Activated CD8-positive, alpha-beta memory T cell treated with anti-CD3 and anti-CD28 coated beads for 36 hours (primary cell): ENCODE data around the gene SLC31A1. TPM values are rescaled to one million over a fixed set of nuclear protein-coding genes. Genes with fewer than 3 reads are reported as not detected.

ENCODE experiments used
- CTCF ChIA-PET: fragments of 350-600 bp; sonication (Branson Sonifier 250); formaldehyde crosslinking; loops from one replicate; lab custom pipeline; 2021; ENCODE audit warnings: antibody characterized with exemption; lab: Charles Lee
- POLR2A ChIA-PET: fragments of 350-600 bp; sonication (Branson Sonifier 250); formaldehyde crosslinking; loops from one replicate; lab custom pipeline; 2021; ENCODE audit warnings: antibody characterized with exemption; lab: Charles Lee
- total RNA-seq, 2 experiments: library from RNA; stranded (reverse); gene quantifications; one replicate each; pipeline ENCODE4 v1.2.3, GENCODE V29; 2021

SLC31A1 gene
- total RNA-seq = 10 to 100 TPM; 16.0 to 16.5 TPM

- POLR2A ChIA-PET = interaction anchor here (0.6 to 3.2 kb wide), 12 partner anchors 18 to 1190 kb away, joined by 3 to 18 read pairs (median 4); partner anchors contain the start of genes CDC26, PRPF4 and SLC31A2
- CTCF ChIA-PET = interaction anchor here (1.2 to 2.8 kb wide), 5 partner anchors 11 to 189 kb away, joined by 3 to 6 read pairs (median 4); partner anchors contain the start of genes C9orf43, CDC26, POLE3 and PRPF4
These were observed at the start of gene SLC31A1, which contains the start of gene FKBP15 for GRCh38 chr9:113221003-113221799. Gene SLC31A1, plus strand, starts transcription at chr9:113221544. Its CDS starts 34,605 bp downstream, at chr9:113256149. Gene FKBP15, minus strand, starts transcription at chr9:113221277. Its CDS starts 34 bp downstream, at chr9:113221243.

DNA sequence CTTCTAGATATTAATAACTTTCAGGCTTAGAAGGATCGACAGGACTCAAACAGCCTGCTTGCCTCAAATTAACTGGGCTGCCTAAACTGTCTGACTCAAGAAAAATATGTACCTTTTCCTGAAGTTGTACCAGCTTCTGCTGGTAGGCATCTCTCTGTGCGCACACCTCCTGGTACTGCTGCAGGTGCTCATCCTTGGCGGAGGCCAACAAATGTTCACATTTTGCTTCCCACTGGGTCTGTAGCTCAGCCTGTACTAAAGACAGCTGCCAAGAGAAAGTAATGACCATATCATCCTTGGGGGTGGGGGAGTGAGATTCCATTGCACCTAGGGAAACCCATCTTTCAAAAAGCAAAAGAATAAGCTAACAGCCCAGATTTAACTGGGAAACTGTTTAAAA is 48.0 kb upstream of the SLC31A1 start:
- ChIA-PET POLR2A (no interaction called here), CTCF (interaction anchor here (1.3 kb wide), 1 partner anchor 16 kb away, joined by 3 read pairs; no protein-coding TSS in a partner anchor)

GRCh38 chr9:113176803-113177202 is 44.5 kb upstream of the SLC31A1 start:
- ChIA-PET POLR2A (interaction anchor here (0.6 kb wide), 1 partner anchor 72 kb away, joined by 6 read pairs; no protein-coding TSS in a partner anchor), CTCF (no interaction called here)

GRCh38 chr9:113177251-113177650 is 44.1 kb upstream of the SLC31A1 start:
- POLR2A ChIA-PET = no interaction called here

DNA sequence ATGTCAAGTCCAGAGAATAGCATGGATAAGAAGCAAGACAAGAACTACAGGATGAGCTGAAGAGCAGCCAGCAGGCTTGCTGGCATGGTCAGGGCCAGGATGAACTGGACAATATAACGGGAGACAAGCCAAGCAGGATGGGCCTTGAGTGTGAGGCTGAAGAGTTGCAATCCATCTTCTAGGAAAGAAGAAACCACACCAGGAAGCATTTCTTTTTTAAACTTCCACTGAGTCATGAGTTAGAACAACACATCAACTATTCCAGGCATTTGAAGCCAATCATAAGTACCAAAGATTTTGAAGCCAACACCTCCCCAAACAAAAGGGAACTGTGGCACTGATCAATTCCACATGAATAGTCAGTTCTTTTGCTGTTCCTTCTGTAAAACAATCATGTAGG is 43.3 kb upstream of the SLC31A1 start:
- CTCF ChIA-PET = no interaction called here

More at GRCh38 chr9:113177251-113177650, 44.1 kb upstream of the SLC31A1 start:
- CTCF ChIA-PET = no interaction called here

GRCh38 chr9:113179839-113180238 is 41.5 kb upstream of the SLC31A1 start:
- POLR2A ChIA-PET = no interaction called here
- CTCF ChIA-PET = no interaction called here

More for the DNA sequence above, 43.3 kb upstream of the SLC31A1 start:
- POLR2A ChIA-PET = no interaction called here

- POLR2A ChIA-PET = no interaction called here
These were observed 40.2 kb upstream of the SLC31A1 start for GRCh38 chr9:113181165-113181564.

GRCh38 chr9:113183956-113184488 is 37.3 kb upstream of the SLC31A1 start:
- CTCF ChIA-PET = no interaction called here
- POLR2A ChIA-PET = no interaction called here

More at GRCh38 chr9:113181165-113181564, 40.2 kb upstream of the SLC31A1 start:
- CTCF ChIA-PET = no interaction called here

- ChIA-PET POLR2A (interaction anchor here (0.6 kb wide), 1 partner anchor 37 kb away, joined by 4 read pairs; the partner anchor contains the start of genes FKBP15 and SLC31A1), CTCF (no interaction called here)
These were observed 36.8 kb upstream of the SLC31A1 start for GRCh38 chr9:113184539-113184938.

- POLR2A ChIA-PET = no interaction called here
- CTCF ChIA-PET = no interaction called here
These were observed 36.1 kb upstream of the SLC31A1 start for GRCh38 chr9:113185271-113185670.

- ChIA-PET POLR2A (no interaction called here), CTCF (interaction anchor here (0.8 kb wide), 1 partner anchor 28 kb away, joined by 3 read pairs; no protein-coding TSS in a partner anchor)
These were observed 35.1 kb upstream of the SLC31A1 start for GRCh38 chr9:113186137-113186755.

GRCh38 chr9:113187929-113188595 is 33.3 kb upstream of the SLC31A1 start:
- ChIA-PET CTCF (no interaction called here), POLR2A (no interaction called here)

- POLR2A ChIA-PET = no interaction called here
- CTCF ChIA-PET = no interaction called here
These were observed 28.9 kb upstream of the SLC31A1 start for GRCh38 chr9:113192455-113192854.

DNA sequence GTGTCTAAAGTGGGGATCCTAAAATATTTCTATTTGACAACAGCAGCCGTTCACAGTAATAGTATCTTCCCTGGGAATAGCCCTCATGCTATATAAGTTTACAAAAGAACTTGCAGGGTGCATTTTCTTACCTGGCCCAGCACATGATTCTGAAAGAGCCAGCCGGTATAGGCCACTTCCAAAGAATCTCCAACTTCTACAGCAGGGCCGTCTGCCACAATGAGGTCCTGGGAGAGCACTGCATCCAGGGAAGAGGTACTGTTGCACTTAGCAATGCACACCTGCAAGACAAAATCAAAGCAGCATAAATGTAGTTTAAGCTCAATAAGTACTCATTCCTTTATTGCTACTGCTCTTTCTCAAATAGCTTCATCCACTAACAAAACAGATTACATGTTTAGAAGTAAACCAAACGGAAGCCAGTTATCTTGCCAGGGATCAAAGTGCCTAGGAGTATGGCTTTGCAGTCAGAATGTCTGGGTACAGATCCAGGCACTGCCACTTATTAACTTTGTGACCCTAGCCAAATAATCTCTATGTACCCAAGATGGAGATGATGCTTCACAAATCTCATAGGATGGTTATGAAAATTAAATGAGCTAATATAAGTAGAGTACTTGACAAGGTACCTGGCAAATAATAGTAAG is 21.5 kb upstream of the SLC31A1 start:
- CTCF ChIA-PET = no interaction called here
- POLR2A ChIA-PET = no interaction called here

- ChIA-PET CTCF (no interaction called here), POLR2A (no interaction called here)
These were observed 15.9 kb upstream of the SLC31A1 start for GRCh38 chr9:113205432-113205831.

DNA sequence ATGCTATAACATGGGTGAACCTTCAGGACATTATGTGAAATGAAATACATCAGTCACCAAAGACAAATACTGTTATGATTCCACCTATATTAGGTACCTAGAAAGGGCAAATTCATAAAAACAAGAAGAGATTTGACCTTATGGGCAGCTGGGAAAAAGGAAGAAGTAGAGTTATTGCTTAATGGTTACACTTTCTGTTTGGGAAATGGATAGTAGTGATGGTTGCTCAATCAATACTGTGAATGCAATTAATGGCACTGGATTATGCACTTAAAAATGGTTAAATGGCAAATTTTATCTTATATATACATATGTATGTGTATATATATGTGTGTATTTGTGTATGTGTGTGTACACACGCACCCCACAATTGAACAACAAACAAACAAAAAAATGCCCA is 15.5 kb upstream of the SLC31A1 start:
- CTCF ChIA-PET = no interaction called here
- POLR2A ChIA-PET = no interaction called here

GRCh38 chr9:113210815-113211214 is 10.5 kb upstream of the SLC31A1 start:
- ChIA-PET CTCF (no interaction called here), POLR2A (no interaction called here)

DNA sequence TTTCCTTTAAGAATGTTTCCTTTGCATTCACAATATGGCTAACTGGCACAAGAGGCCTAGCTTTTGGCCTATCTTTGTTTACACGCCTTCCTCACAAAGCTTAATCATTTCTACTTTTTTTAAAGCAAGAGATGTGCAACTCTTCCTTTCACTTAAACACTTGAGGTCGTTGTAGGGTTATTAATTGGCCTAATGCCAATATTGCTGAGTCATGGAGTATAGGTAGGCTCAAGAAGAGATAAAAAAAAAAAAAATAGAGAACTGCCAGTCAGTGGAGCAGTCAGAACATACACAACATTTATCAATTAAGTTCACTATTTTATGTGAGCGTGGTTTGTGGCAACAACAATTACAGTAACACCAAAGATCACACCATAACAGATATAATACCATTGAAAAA is 6.2 kb upstream of the SLC31A1 start:
- CTCF ChIA-PET = interaction anchor here (0.7 kb wide), 1 partner anchor 29 kb away, joined by 3 read pairs; no protein-coding TSS in a partner anchor

DNA sequence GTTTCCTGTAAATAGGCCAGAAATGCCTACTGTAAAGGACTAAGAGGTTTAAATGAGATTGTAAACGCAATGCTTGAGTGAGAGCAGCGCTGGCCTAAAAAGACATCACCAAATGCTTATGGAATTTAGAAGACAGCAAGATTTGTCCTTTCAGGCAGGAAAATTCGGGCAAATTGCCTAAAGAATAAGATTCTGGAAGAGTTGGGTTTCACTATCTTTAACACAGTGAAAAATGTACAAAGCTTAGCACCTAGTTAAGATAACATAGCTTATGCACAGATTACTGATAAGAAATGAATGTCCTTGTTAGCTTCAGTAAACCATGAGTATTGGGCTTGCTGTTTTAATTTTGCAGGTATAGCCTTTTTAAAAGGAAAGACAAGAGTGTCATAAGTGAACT is 4.9 kb upstream of the SLC31A1 start:
- CTCF ChIA-PET = no interaction called here
- POLR2A ChIA-PET = no interaction called here

More for the DNA sequence above, 6.2 kb upstream of the SLC31A1 start:
- POLR2A ChIA-PET = no interaction called here
